K562 (cell line): ENCODE data around the gene C19orf47. TPM values are rescaled to one million over a fixed set of nuclear protein-coding genes. Genes with fewer than 3 reads are reported as not detected.

Experiments
- BCOR ChIP-seq: fragments of 450-650 bp; IDR thresholded peaks from 2 replicates; pipeline ENCODE4 v1.6.1; 2016
- DEAF1 ChIP-seq: fragments of 450-650 bp; formaldehyde crosslinking; IDR thresholded peaks from 2 replicates; pipeline ENCODE4 v1.4.0; 2020; ENCODE audit warnings: mild to moderate bottlenecking, moderate library complexity
- DPF2 ChIP-seq: fragments of 450-650 bp; IDR thresholded peaks from 2 replicates; pipeline ENCODE4 v1.6.1; 2016
- ETV5 ChIP-seq: sonication (generic); formaldehyde crosslinking; IDR thresholded peaks from 2 replicates; pipeline ENCODE4 v1.4.0; 2020; ENCODE audit warnings: low read depth, mild to moderate bottlenecking, missing genetic modification reagents
- GATAD2A ChIP-seq: fragments of 450-650 bp; IDR thresholded peaks from 2 replicates; pipeline ENCODE4 v1.6.1; 2017
- GATAD2B ChIP-seq: fragments of 450-650 bp; IDR thresholded peaks from 2 replicates; pipeline ENCODE4 v1.6.1; 2017; ENCODE audit warnings: mild to moderate bottlenecking, borderline replicate concordance
- HDAC1 ChIP-seq, 2 experiments: fragments of 450-650 bp; IDR thresholded peaks; 2 replicates each; pipeline ENCODE4 v1.6.1; 2016 to 2017; ENCODE audit warnings: inconsistent platforms in 1 of 2, mild to moderate bottlenecking in 1 of 2, moderate library complexity in 1 of 2
- HMG20B ChIP-seq: fragments of 250-450 bp; sonication (Bioruptor Pico); IDR thresholded peaks from 2 replicates; pipeline ENCODE4 v1.5.0; 2021; ENCODE audit warnings: mild to moderate bottlenecking
- HMGXB4 ChIP-seq: sonication (generic); formaldehyde crosslinking; IDR thresholded peaks from 2 replicates; pipeline ENCODE4 v1.8.1; 2023; ENCODE audit warnings: mild to moderate bottlenecking, missing genetic modification reagents
- KDM1A ChIP-seq, 2 experiments: fragments of 450-650 bp; IDR thresholded peaks; 2 replicates each; pipeline ENCODE4 v1.6.1; 2016; ENCODE audit warnings: mild to moderate bottlenecking in 2 of 2
- KHSRP ChIP-seq: fragments of 450-650 bp; IDR thresholded peaks from 2 replicates; pipeline ENCODE4 v1.6.1; 2017
- MAFG ChIP-seq: fragments of 450-650 bp; conservative IDR thresholded peaks from 2 replicates; pipeline ENCODE4 v1.6.1; 2016; ENCODE audit warnings: missing genetic modification characterization, missing compliant biosample characterization
- MXD1 ChIP-seq: fragments of 250-450 bp; sonication (Bioruptor Pico); IDR thresholded peaks from 2 replicates; pipeline ENCODE4 v1.8.0; 2021; ENCODE audit warnings: borderline replicate concordance, mild to moderate bottlenecking, moderate library complexity; ENCODE audit not compliant: poor library complexity, severe bottlenecking
- MYBL2 ChIP-seq, 2 experiments: fragments of 450-650 bp in 1 of 2; sonication (generic) in 1 of 2; formaldehyde crosslinking in 1 of 2; IDR thresholded peaks; 2 replicates each; pipeline versions ENCODE4 v1.6.1 to v1.8.1; 2017 to 2022; ENCODE audit warnings: borderline replicate concordance in 1 of 2, inconsistent platforms in 1 of 2, low read depth in 1 of 2, mild to moderate bottlenecking in 1 of 2, missing genetic modification reagents in 1 of 2, moderate library complexity in 1 of 2
- NBN ChIP-seq: fragments of 450-650 bp; IDR thresholded peaks from 2 replicates; pipeline ENCODE4 v1.6.1; 2016; ENCODE audit warnings: low read depth, mild to moderate bottlenecking
- POLR2AphosphoS5 ChIP-seq: IDR thresholded peaks from 2 replicates; pipeline ENCODE4 v1.6.1; 2011; ENCODE audit warnings: mild to moderate bottlenecking, low read depth, low read length, moderate library complexity; ENCODE audit not compliant: control insufficient read depth, insufficient read depth
- RBM15 ChIP-seq: fragments of 200-400 bp; formaldehyde crosslinking; IDR thresholded peaks from 2 replicates; pipeline ENCODE4 v1.6.1; 2018; ENCODE audit warnings: mild to moderate bottlenecking, low read length, moderate library complexity; ENCODE audit not compliant: insufficient read depth
- SMAD4 ChIP-seq: fragments of 250-450 bp; sonication (Bioruptor Pico); conservative IDR thresholded peaks from 2 replicates; pipeline ENCODE4 v1.8.0; 2021; ENCODE audit warnings: inconsistent platforms, mild to moderate bottlenecking, moderate library complexity
- SMARCC2 ChIP-seq: fragments of 450-650 bp; IDR thresholded peaks from 2 replicates; pipeline ENCODE4 v1.6.1; 2017; ENCODE audit warnings: antibody characterized with exemption, moderate library complexity, mild to moderate bottlenecking, low read depth
- SREBF1 ChIP-seq: fragments of 150-350 bp; IDR thresholded peaks from 2 replicates; pipeline ENCODE4 v1.6.1; 2014; ENCODE audit warnings: antibody characterized with exemption, low read depth, low read length, borderline replicate concordance
- SRF ChIP-seq, 2 experiments: fragments of 250-450, 450-650 bp in 1 of 2; sonication (Bioruptor Pico) in 1 of 2; sonication (generic) in 1 of 2; formaldehyde crosslinking; IDR thresholded peaks; 2 replicates each; pipeline versions ENCODE4 v1.5.0 to v1.5.1; 2020 to 2022; ENCODE audit warnings: mild to moderate bottlenecking in 1 of 2, missing genetic modification reagents in 1 of 2
- SUPT5H ChIP-seq: fragments of 450-650 bp; IDR thresholded peaks from 2 replicates; pipeline ENCODE4 v1.6.1; 2016
- TRIM28 ChIP-seq: fragments of 450-650 bp; IDR thresholded peaks from 2 replicates; pipeline ENCODE4 v1.6.1; 2017
- ZFP36 ChIP-seq: fragments of 150-350 bp; IDR thresholded peaks from 2 replicates; pipeline ENCODE4 v1.6.1; 2018; ENCODE audit warnings: low read length, low read depth; ENCODE audit not compliant: partially characterized antibody
- ZKSCAN3 ChIP-seq: fragments of 250-450 bp; sonication (Bioruptor Pico); IDR thresholded peaks from 2 replicates; pipeline ENCODE4 v1.4.0; 2020
- ZNF277 ChIP-seq: fragments of 250-450 bp; sonication (Bioruptor Pico); IDR thresholded peaks from 2 replicates; pipeline ENCODE4 v1.8.0; 2022; ENCODE audit warnings: inconsistent platforms, mild to moderate bottlenecking, moderate library complexity, borderline replicate concordance
- ZSCAN32 ChIP-seq: fragments of 450-650 bp; formaldehyde crosslinking; IDR thresholded peaks from 2 replicates; pipeline ENCODE4 v1.4.0; 2020; ENCODE audit warnings: mild to moderate bottlenecking, moderate library complexity
- polyA plus RNA-seq, 8 experiments: library from polyadenylated mRNA; depleted of rRNA in 4 of 8; stranded (reverse) in 5 of 8; unstranded in 3 of 8; fragments of >200 nt; fragmentation: Nextera tagmentation in 2 of 8; fragmentation: Illumina TruSeq in 1 of 8; extraction: Ambion mirVana in 2 of 8; extraction: Trizol in 1 of 8; gene quantifications; 2 replicates each; pipeline versions ENCODE4 v1.2.1 to v1.2.3, GENCODE V29; 2011 to 2014; ENCODE audit warnings: inconsistent platforms in 1 of 8, missing spikeins in 1 of 8
- total RNA-seq, 7 experiments: library from RNA; depleted of rRNA in 6 of 7; stranded (reverse); fragments of >200 nt in 6 of 7; fragmentation: Illumina TruSeq in 2 of 7; extraction: Trizol in 2 of 7; gene quantifications; 2 replicates each; pipeline versions ENCODE4 v1.2.1 to v1.2.3, GENCODE V29; 2011 to 2021; ENCODE audit warnings: low replicate concordance in 1 of 7

The C19orf47 gene
- total and polyA plus RNA-seq, 9 of the 15 experiments (the other 6 are each of a cell fraction or from before 2014, with no cell fraction given) = 0.08 to 26.1 (median 14.7) TPM

- TF ChIP-seq MXD1 (CRISPR knock-in tag) (no peak), DEAF1 (no peak), SREBF1 (no peak), ZSCAN32 (CRISPR knock-in tag) (no peak), MYBL2 (IDR thresholded peaks at IDR 0.05; ENCODE audit: low read depth) (no peak), MYBL2 (CRISPR knock-in tag; IDR thresholded peaks at IDR 0.05; ENCODE audit: borderline replicate concordance) (no peak), NBN (0 out of 2 replicates have a peak, but pooled peaks have one; percentile 44), ZKSCAN3 (no peak), SMARCC2 (no peak; the same call in 1 of the 2 replicates), BCOR (peak; percentile 48; the same call in 1 of the 2 replicates), HMG20B (CRISPR knock-in tag) (no peak), KDM1A (IDR thresholded peaks at IDR 0.05) (peak; percentile 78 to 87; a peak in 3 of 4 replicates), MAFG (no peak), KHSRP (no peak), SUPT5H (no peak), DPF2 (peak; percentile 79; the same call in 1 of the 2 replicates), SMAD4 (CRISPR knock-in tag) (peak; percentile 55), TRIM28 (0 out of 2 replicates have a peak, but pooled peaks have one; percentile 43), GATAD2A (peak; percentile 48; the same call in 1 of the 2 replicates), RBM15 (no peak), ZFP36 (peak; percentile 4), POLR2AphosphoS5 (no peak), ETV5 (CRISPR knock-in tag) (0 out of 2 replicates have a peak, but pooled peaks have one; percentile 25), SRF (CRISPR knock-in tag; IDR thresholded peaks at IDR 0.05) (no peak), HDAC1 (IDR thresholded peaks at IDR 0.05) (peak in 1 of 2 experiments; percentile 72; a peak in 1 of 4 replicates), GATAD2B (no peak), ZNF277 (CRISPR knock-in tag) (no peak), HMGXB4 (CRISPR knock-in tag) (no peak)
Observed at GRCh38 chr19:40363069-40363468, 14.9 kb upstream of the C19orf47 start (continued).
